Neural crest cell (in vitro differentiated cells): ENCODE measurements around the gene ESRP2. TPM values are rescaled to one million over a fixed set of nuclear protein-coding genes. Genes with fewer than 3 reads are reported as not detected.

Experiments used
- DNase-seq: peaks from one replicate; pipeline ENCODE4 v3.0.0; 2021; ENCODE audit warnings: low read depth, mixed read lengths, low spot score
- H3K27ac Mint-ChIP-seq: one replicate; pipeline ENCODE4 v1.8.0; 2021; ENCODE audit warnings: mild to moderate bottlenecking, mixed read lengths; ENCODE audit not compliant: unreplicated experiment
- H3K27me3 Mint-ChIP-seq: 2 replicates; pipeline ENCODE4 v1.8.0; 2021; ENCODE audit warnings: low read depth, mild to moderate bottlenecking, mixed read lengths
- H3K36me3 Mint-ChIP-seq: 2 replicates; pipeline ENCODE4 v1.8.0; 2021; ENCODE audit warnings: low read depth, mild to moderate bottlenecking, mixed read lengths
- H3K4me1 Mint-ChIP-seq: 2 replicates; pipeline ENCODE4 v1.8.0; 2021; ENCODE audit warnings: mixed read lengths
- H3K4me3 Mint-ChIP-seq: one replicate; pipeline ENCODE4 v1.8.0; 2021; ENCODE audit warnings: mild to moderate bottlenecking, mixed read lengths
- H3K9me3 Mint-ChIP-seq: 2 replicates; pipeline ENCODE4 v1.8.0; 2021; ENCODE audit warnings: mixed read lengths
- total RNA-seq: library from RNA; stranded (reverse); gene quantifications from 2 replicates; pipeline ENCODE4 v1.2.1, GENCODE V29; 2021
- TF ChIP-seq, protein P1 (sequence below): fragments of 200-600 bp; sonication (generic); conservative IDR thresholded peaks from 2 replicates; pipeline ENCODE4 v1.5.0; 2021; ENCODE audit warnings: antibody characterized with exemption, mild to moderate bottlenecking

ESRP2 gene
- total RNA-seq, 1 donor from 2014 or later, result 0.23 TPM

DNA sequence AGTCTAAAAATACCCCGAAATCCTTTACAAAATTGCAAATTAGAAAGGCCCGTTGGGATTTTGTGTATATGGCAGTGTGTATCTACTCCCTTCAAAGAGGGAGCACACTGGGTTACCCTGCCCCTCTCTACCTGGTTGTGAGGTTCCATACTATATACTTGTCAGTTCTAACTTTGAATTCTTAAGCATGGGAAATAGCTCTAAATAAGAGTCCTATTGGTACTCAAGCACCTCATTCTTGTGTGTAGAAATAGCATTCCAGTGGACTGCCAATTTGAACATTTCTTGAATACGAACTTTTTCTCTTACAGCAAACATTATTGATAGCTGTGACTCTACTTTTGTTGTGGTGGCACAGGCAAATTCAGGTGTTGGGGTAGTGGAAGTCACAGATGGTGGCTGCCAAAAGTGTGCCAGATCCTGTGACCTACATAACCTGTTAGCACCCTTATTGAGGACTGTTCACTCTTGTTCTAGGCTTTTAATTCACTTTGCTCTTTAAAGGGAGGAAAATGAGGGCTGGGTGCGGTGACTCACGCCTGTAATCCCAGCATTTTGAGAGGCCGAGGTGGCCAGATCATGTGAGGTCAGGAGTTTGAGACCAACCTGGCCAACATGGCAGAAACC is 16.1 kb downstream of the ESRP2 start:
- no peaks in the 10 kb centered on the region for H3K9me3 Mint-ChIP-seq
- H3K4me1 Mint-ChIP-seq, result peaks cover 16% of the 10 kb centered on the region
- TF ChIP-seq, protein P1, sequence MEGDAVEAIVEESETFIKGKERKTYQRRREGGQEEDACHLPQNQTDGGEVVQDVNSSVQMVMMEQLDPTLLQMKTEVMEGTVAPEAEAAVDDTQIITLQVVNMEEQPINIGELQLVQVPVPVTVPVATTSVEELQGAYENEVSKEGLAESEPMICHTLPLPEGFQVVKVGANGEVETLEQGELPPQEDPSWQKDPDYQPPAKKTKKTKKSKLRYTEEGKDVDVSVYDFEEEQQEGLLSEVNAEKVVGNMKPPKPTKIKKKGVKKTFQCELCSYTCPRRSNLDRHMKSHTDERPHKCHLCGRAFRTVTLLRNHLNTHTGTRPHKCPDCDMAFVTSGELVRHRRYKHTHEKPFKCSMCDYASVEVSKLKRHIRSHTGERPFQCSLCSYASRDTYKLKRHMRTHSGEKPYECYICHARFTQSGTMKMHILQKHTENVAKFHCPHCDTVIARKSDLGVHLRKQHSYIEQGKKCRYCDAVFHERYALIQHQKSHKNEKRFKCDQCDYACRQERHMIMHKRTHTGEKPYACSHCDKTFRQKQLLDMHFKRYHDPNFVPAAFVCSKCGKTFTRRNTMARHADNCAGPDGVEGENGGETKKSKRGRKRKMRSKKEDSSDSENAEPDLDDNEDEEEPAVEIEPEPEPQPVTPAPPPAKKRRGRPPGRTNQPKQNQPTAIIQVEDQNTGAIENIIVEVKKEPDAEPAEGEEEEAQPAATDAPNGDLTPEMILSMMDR, result no peak
- peak overlapping the region; percentile 92 for H3K27ac Mint-ChIP-seq
- H3K4me3 Mint-ChIP-seq, result peak overlapping the region; percentile 44
- H3K27me3 Mint-ChIP-seq, result no peaks in the 10 kb centered on the region
- DNase-seq, result no peak
- no peaks in the 10 kb centered on the region for H3K36me3 Mint-ChIP-seq

DNA sequence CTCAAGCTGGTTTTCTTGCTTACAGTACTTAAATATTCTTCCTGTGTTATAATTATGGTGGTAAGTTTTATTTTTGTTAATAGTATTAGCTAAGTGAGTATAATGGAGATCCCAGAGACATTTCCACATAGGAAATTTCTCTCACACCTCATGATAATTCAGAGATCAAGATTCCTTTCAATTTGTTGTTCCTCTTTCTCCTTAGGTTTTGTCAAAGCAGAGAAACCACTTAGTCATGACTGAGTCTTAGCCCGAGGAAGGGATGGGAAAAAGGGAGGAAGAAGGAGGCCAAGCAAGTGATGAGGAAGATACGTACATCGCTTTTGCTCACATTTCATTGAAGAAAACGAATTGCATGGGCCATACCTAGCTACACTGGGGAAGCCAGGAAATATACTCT is 18.4 kb downstream of the ESRP2 start:
- Mint-ChIP-seq H3K27ac (no peak overlapping the region), H3K27me3 (no peaks in the 10 kb centered on the region), H3K4me1 (peaks cover 16% of the 10 kb centered on the region), H3K4me3 (no peak overlapping the region), H3K36me3 (no peaks in the 10 kb centered on the region), H3K9me3 (no peaks in the 10 kb centered on the region)
- no peak for DNase-seq
- TF ChIP-seq, protein P1, result no peak

DNA sequence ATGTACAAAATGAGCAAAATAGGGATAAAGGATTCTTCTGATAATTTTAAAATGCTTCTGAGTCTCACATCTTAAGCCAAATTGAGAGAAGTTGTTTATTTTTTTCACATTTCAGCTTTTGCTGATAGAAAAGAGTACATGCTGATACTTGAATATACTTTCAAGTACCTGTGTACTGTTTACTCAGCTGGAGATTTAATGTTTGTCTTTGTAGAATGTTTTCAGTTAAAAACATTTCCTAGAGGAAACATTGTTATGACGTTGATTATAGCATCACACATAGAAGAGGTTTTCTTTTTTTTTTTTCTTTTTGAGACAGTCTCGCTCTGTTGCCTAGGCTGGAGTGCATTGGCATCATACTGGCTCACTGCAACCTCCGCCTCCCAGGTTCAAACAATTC is 19.7 kb downstream of the ESRP2 start:
- no peak for DNase-seq
- H3K27ac Mint-ChIP-seq, result no peak overlapping the region
- H3K4me3 Mint-ChIP-seq, result no peak overlapping the region
- TF ChIP-seq, protein P1, result no peak
- H3K9me3 Mint-ChIP-seq, result no peaks in the 10 kb centered on the region
- no peaks in the 10 kb centered on the region for H3K36me3 Mint-ChIP-seq
- H3K27me3 Mint-ChIP-seq, result no peaks in the 10 kb centered on the region
- peaks cover 12% of the 10 kb centered on the region for H3K4me1 Mint-ChIP-seq

DNA sequence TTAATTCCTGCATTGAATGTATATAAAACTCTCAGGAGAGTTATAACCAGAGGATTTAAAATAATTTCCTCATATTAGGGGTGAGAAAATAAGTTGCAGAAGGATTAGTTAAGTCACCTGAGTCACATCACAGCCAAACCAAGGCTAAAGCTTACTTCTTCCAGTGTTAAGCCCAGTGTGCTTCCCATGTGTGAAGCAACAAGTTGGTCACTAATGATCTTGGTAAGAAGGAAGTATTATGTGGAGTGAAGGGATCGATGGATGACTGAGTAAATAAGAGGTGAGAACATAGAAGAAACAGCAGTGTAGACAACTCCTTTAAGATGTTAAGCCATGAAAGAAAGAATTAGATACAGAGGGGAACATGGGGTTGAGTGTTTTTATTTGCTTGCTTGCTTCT is 20.6 kb downstream of the ESRP2 start:
- Mint-ChIP-seq H3K36me3 (no peaks in the 10 kb centered on the region), H3K9me3 (no peaks in the 10 kb centered on the region), H3K4me1 (peaks cover 5% of the 10 kb centered on the region), H3K4me3 (no peak overlapping the region), H3K27ac (peak overlapping the region; percentile 38), H3K27me3 (no peaks in the 10 kb centered on the region)
- no peak for DNase-seq
- TF ChIP-seq, protein P1, result no peak

DNA sequence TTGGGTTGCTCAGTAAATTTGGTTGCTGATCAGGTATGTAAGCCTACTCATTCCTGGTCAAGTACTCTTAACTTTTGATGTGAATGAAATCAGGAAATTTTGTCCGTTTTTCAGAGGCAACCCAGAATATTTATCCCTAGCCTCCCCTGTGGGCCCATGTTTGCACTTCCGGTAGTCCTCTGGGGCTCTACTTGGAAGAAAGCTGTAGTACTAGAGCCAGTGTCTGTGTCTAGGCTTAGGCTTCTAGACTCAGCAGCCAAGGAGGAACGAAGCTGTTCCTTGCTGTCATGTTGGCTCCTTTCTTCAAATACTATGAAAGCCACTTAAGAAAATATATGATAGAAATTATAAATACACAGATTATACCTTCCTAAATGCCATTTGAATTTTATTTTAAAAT is 21.2 kb downstream of the ESRP2 start:
- H3K4me1 Mint-ChIP-seq, result no peaks in the 10 kb centered on the region

More for the DNA sequence above, 21.2 kb downstream of the ESRP2 start:
- DNase-seq, result no peak
- Mint-ChIP-seq H3K27me3 (no peaks in the 10 kb centered on the region), H3K9me3 (no peaks in the 10 kb centered on the region), H3K4me3 (no peak overlapping the region), H3K36me3 (no peaks in the 10 kb centered on the region), H3K27ac (no peak overlapping the region)
- TF ChIP-seq, protein P1, result no peak
